DMS79 treated with DMSO at 0.1 percent for 48 hours (cell line): ENCODE data around the gene ANAPC10.
"Not testable (repeated sequence)": the region's sequence is repeated elsewhere in the genome, so short reads cannot be mapped to it uniquely, and the experiment has no call there.

Experiments used
- DNase-seq: peaks from one replicate; lab custom pipeline; 2025; lab: John Stamatoyannopoulos, UW

ANAPC10 gene

GRCh38 chr4:145097821-145098674, at the start of gene ANAPC10, which contains the start of gene ABCE1:
Gene ANAPC10, minus strand, starts transcription at chr4:145098196. Its CDS starts 2,097 bp downstream, at chr4:145096099.
Gene ABCE1, plus strand, starts transcription at chr4:145098311. Its CDS starts 6,102 bp downstream, at chr4:145104413.
- DNase-seq, result peak; percentile 81

- DNase-seq, result not testable (repeated sequence)
Measured at GRCh38 chr4:145136219-145136618, 38.2 kb upstream of the ANAPC10 start.

- DNase-seq, result no peak
Measured at GRCh38 chr4:145132511-145133098, 34.6 kb upstream of the ANAPC10 start.

GRCh38 chr4:145131848-145132247, 33.9 kb upstream of the ANAPC10 start:
- DNase-seq, result no peak

GRCh38 chr4:145130788-145131399, 32.9 kb upstream of the ANAPC10 start:
- no peak for DNase-seq

- DNase-seq, result no peak
Measured at GRCh38 chr4:145130130-145130529, 32.1 kb upstream of the ANAPC10 start.

GRCh38 chr4:145125396-145125795, 27.4 kb upstream of the ANAPC10 start:
- no peak for DNase-seq

DNA sequence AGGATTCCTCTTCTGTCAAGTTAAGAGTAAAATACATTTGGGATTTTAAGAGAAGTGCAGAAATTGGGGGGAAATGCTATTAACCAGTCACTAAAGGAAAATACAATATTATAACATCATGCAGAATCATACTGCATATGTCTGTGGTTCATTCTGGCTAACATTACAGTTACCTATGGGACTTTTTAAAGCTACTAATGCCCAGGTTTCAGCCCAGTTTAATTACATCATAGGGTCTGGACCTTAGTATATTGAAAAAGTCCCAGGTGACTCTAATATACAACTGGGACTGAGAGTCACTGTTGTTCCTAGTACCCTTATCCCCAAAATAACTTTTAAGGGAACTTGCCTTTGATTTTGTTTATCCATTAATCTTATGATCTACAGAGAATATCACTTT, 10.1 kb upstream of the ANAPC10 start:
- no peak for DNase-seq

DNA sequence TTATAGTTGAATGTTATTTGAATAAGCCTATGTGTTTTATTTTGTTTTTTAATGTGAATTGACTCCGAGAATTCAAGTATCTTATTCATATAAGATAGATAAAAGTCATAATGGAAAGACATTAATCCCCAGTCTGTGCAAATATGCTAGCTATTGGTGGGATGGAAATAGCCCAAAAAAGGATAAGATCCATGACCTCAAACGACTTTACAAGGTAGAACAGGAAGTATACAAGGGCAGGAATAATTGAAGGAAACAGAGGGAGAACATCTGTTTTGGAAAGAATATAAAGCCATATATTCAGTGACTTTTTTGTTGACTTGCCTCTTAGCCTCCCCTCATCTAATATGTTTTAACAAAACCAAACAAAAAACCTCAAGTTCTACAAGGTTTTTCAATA, 9.1 kb upstream of the ANAPC10 start:
- DNase-seq, result no peak

- DNase-seq, result no peak
Measured at GRCh38 chr4:145103496-145103895, 5.5 kb upstream of the ANAPC10 start.

GRCh38 chr4:145102619-145103018, 4.6 kb upstream of the ANAPC10 start:
- no peak for DNase-seq

DNA sequence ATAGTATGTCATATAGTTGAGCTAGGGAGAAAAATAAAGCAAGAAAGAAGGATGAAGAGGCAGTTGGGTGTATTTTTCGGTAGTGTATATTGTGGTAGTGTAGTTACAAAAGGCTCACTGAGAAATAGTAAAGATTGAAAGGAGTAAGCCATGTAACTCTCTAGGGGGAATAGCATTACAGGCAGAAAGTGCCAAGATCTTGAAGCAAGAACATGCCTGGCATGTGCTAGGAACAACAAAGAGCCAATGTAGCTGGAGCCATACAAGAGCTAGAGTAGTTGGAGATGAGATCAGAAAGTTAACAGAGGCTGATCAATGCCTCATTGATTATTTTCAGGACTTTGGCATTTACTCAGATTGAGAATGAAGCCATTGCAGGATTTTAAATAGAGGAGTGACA, 3.1 kb upstream of the ANAPC10 start:
- no peak for DNase-seq

DNA sequence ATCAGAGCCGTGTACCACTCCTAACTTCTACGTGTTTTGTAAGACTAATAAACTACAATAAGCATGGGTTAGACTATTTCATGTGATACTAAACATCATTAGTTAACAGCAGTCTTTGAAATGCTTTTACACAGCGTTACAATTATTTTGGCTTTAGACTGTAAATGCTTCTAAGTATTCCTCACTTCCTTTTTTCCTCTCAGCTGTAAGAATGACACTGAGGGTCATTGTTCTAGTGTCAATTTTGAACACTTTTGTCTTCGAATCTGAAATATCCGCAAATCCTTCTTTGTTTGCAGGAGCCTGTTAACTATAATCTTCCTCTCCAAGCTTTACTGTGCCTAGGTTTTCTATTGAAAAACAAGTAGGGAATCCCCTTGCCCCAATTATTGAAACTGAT, 1.7 kb upstream of the ANAPC10 start:
- no peak for DNase-seq

DNA sequence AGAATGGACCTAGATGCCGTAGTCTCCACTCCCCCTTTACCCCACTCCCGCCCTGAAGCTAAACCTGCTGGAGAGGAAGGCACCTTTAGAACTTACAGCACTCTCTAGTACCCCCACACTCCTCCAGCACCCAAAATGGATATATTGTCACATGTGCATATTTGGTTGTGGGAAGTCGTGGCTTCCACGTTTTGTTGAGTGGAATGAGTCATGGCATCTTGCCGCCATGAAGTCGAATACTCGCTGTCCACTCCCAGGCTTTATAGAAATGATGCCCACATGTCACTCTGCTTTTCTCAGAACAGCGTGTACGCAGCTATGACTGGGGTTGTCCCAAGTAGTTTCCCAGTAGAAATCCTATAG, 660 bp upstream of the ANAPC10 start:
- peak; percentile 32 for DNase-seq

DNA sequence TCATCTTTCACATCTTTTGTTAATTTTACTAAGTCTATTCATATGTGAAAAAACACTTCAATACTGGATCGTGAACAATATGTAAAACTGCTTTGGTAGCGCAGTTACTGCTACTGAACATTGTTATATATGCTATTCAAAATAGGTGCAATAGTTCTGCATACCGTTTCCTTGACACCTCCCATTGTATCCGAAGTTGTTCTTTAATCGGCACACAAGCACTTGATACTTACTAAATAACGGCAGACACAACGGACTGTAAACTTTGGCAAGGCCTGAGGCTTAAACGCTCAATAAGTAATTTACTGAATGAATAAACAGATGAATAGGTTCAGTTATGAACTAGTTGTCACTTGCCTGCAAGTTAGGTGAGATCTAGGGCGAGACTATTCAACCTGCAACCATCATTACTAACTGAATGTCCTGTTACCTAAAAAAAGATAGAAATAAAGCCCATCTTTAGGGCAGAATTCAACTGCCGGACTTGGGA, 620 bp downstream of the ANAPC10 start:
- DNase-seq, result no peak

- no peak for DNase-seq
Measured at GRCh38 chr4:145093638-145094037, 4.4 kb downstream of the ANAPC10 start.

- no peak for DNase-seq
Measured at GRCh38 chr4:145090380-145090779, 7.6 kb downstream of the ANAPC10 start.

- DNase-seq, result no peak
Measured at GRCh38 chr4:145083891-145084605, 13.9 kb downstream of the ANAPC10 start.

DNA sequence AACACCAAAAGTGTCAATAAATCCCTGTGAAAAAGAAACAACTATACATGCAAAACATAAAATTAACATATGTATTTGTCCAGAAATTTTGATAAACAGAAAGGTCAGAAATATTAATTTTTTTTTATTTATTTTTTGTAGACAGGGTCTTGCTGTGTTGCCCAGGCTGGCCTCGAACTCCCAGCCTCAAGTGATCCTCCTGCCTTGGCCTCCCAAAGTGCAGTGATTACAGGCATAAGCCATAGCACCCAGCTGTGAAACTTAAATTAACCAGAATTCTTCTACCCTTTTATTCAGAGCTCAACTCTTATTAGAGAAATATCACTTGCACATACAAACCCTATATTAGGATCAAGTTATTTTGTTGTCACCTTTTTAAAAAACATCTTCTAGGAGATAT, 16.2 kb downstream of the ANAPC10 start:
- DNase-seq, result no peak

DNA sequence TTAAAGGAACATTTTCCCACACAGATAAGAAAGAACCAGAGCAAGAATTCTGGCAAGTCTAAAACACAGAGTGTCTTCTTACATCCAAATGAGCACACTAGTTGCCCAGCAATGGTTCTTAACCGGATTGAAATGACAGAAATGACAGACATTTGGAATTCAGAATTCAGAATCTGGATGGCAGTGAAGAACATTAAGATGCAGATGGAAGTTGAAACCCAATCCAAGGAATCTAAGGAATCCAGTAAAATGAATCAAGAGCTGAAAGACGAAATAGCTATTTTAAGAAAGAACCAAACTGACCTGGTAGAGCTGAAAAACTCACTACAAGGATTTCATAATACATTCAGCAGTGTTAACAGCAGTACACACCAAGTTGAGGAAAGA, 21.5 kb downstream of the ANAPC10 start:
- DNase-seq, result no peak

DNA sequence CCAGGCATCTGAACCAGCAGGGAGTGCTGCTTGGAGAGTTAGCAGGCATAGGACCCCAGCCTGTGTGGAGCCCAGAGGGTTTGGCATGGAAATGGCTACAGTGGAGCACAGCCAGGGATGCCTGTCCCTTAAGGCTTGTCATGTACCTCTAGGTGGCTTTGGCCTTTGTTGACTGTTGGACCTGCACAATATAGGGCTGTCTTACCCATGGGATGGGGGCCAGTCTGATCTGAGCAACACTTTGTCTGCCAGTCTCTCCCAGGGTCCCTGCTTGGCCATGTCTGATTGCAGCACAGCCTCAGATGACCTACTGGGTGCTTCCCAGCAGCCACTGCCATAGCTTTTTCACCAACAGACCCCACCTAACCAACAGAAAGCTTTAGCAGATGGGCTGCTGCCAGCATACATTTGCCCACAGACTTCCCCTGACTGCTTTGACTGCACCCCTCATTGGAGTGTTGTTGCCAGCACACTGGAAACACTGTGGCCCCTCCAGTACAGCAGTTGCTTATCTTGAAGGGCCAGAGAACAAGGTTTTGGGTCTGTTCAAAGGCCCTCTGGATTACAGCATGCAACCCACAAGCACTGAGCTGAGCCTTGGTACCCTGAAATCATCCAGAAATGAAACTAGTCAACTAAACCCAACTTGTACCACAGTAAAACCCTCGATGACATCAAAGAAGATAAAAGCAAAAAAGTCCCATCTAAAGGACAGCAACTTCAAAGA, 22.1 kb downstream of the ANAPC10 start:
- no peak for DNase-seq

- no peak for DNase-seq
Measured at GRCh38 chr4:145071560-145071959, 26.4 kb downstream of the ANAPC10 start.
